ENCODE results near the gene PLS1. TPM values are rescaled to one million over a fixed set of nuclear protein-coding genes. Genes with fewer than 3 reads are reported as not detected.
"Not testable (repeated sequence)": the region's sequence is repeated elsewhere in the genome, so short reads cannot be mapped to it uniquely, and the experiment has no call there.

Gene PLS1, protein sequence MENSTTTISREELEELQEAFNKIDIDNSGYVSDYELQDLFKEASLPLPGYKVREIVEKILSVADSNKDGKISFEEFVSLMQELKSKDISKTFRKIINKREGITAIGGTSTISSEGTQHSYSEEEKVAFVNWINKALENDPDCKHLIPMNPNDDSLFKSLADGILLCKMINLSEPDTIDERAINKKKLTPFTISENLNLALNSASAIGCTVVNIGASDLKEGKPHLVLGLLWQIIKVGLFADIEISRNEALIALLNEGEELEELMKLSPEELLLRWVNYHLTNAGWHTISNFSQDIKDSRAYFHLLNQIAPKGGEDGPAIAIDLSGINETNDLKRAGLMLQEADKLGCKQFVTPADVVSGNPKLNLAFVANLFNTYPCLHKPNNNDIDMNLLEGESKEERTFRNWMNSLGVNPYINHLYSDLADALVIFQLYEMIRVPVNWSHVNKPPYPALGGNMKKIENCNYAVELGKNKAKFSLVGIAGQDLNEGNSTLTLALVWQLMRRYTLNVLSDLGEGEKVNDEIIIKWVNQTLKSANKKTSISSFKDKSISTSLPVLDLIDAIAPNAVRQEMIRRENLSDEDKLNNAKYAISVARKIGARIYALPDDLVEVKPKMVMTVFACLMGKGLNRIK
- total RNA-seq (2014; rRNA removed; shearing (Covaris generic)) (4.0 and 5.6 TPM in 2 replicates), total RNA-seq (2022) (5.4 and 7.2 TPM in 2 replicates), Bru-seq, nascent RNA (percentile 51 among the genes with signal in this experiment), BruChase-seq, experiment 1, labeled RNA remaining after a 6-hour chase (percentile 45 among the genes with signal in this experiment), BruChase-seq, experiment 2, labeled RNA remaining after a 2-hour chase (percentile 46 among the genes with signal in this experiment)
- long read RNA-seq, transcript PLS1-202 (16 exons, 3,706 nt): major isoform, 17 of 24 reads
- long read RNA-seq, partial matches to known transcripts: 2 of 24 reads
- long read RNA-seq, other reads (novel, unspliced or antisense): 5 of 24 reads

DNA sequence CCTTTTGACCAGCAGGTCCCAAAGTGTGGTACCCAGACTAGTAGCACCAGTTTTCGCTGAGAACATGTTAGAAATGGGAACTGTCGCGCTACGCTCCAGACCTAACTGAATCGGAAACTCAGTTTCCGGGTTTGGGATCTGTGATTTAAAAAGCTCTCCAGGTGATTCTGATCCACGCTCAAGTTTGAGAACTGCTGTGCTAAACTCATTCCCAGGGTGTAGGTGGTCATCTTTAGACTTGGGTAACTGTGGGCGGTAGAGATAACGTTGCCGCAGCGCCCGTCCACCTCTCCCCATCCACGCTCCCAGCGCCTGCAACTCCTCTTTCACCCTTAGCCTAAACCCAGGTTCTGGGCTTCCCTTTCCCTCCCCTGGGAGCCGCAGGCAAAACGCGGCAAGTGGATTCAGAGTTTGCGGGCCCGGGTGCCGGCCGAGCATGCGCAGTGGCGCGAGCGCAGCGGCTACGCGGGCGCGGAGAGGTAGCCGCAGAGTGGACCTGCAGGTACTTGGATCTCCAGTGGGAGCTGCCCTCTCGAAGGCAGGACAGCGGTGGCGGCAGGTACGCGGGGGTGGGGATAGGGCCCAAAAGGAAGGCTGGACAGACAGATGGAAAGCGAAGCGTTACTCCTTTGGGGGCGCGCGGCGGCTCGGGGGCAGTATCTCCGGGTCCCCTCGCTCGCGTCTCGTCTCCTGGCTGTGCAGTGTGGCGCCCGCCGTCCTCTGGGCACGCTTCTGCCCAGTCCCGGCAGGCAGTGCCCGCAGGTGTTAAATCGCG lies at the start of gene PLS1:
TSS of gene PLS1 (plus strand) at position 443 of the 775 bp plus-strand sequence. CDS start 67,845 bp downstream, outside the sequence.
- intact Hi-C loops (cut with micrococcal nuclease; ENCODE audit: unreplicated experiment): loop anchor here (1.0 to 10.0 kb wide), 3 partner anchors 18 to 1379 kb away; partner anchors contain the start of genes ATR, DIPK2A and TRPC1
- peak within 1 kb of the TSS; percentile 75 for H3K4me2 ChIP-seq (ENCODE audit: low read length)
- no peaks in the 10 kb centered on the region for H3K9me3 ChIP-seq (ENCODE audit: low read length)
- H3K36me3 ChIP-seq (ENCODE audit: insufficient read depth, low read length): no peaks in the 10 kb centered on the region
- TF ChIP-seq EZH2phosphoT487 (IDR thresholded peaks at IDR 0.05; ENCODE audit: borderline replicate concordance, low read depth, low read length): no peak
- TF ChIP-seq, protein P1, sequence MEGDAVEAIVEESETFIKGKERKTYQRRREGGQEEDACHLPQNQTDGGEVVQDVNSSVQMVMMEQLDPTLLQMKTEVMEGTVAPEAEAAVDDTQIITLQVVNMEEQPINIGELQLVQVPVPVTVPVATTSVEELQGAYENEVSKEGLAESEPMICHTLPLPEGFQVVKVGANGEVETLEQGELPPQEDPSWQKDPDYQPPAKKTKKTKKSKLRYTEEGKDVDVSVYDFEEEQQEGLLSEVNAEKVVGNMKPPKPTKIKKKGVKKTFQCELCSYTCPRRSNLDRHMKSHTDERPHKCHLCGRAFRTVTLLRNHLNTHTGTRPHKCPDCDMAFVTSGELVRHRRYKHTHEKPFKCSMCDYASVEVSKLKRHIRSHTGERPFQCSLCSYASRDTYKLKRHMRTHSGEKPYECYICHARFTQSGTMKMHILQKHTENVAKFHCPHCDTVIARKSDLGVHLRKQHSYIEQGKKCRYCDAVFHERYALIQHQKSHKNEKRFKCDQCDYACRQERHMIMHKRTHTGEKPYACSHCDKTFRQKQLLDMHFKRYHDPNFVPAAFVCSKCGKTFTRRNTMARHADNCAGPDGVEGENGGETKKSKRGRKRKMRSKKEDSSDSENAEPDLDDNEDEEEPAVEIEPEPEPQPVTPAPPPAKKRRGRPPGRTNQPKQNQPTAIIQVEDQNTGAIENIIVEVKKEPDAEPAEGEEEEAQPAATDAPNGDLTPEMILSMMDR (conservative IDR thresholded peaks at IDR 0.05; ENCODE audit: low read length): no peak
- BruUV-seq (replicated peaks): no TSS peak
- peaks cover 21% of the 10 kb centered on the region for H3K4me1 ChIP-seq (ENCODE audit: insufficient read depth, low read length, poor library complexity, severe bottlenecking)
- CTCF ChIA-PET (ENCODE audit: unreplicated experiment): no interaction called here
- peak within 1 kb of the TSS; percentile 83 for H3K4me3 ChIP-seq (ENCODE audit: low read depth, low read length, poor library complexity, severe bottlenecking)
- no peaks in the 10 kb centered on the region for H3K79me2 ChIP-seq (ENCODE audit: insufficient read depth, low read depth, low read length)
- POLR2A ChIA-PET: interaction anchor here (0.7 to 5.3 kb wide), 4 partner anchors 13 to 24 kb away, joined by 3 to 24 read pairs (median 5); partner anchors contain the start of gene ATR
- H4K20me1 ChIP-seq (ENCODE audit: insufficient read depth, low read length): no peaks in the 10 kb centered on the region
- H3K9me2 ChIP-seq (ENCODE audit: insufficient read depth, low read length): no peaks in the 10 kb centered on the region
- peak within 1 kb of the TSS; percentile 94 for H2AFZ ChIP-seq (ENCODE audit: low read length)
- peak; percentile 89 for DNase-seq (ENCODE audit: low spot score)
- H3K27ac ChIP-seq (ENCODE audit: low read depth, low read length, poor library complexity, severe bottlenecking): peak within 1 kb of the TSS; percentile 9

DNA sequence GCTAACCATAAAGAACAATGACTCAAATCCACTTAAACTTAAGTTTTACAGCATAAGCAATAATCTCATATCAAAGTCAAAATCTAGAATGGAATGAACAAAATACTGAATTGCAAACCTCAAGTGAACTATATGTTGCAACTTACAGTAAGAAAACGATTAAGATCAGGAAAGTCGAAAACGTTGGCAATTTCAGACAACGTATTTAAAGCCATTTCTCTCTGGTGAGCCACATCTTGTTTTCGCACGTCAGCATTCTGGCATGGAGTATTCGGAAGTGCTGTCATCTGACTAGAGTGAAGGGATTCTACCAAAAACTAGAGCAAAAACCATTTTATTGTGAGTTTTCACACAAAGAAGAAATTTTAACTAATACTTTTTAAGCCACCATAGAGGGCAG lies 46.2 kb upstream of the PLS1 start:
- POLR2A ChIA-PET: no interaction called here
- no peaks in the 10 kb centered on the region; the same call in 1 of the 2 replicates for H3K79me2 ChIP-seq (ENCODE audit: insufficient read depth, low read depth, low read length)
- 0 out of 2 replicates have a peak, but pooled peaks cover 4% of the 10 kb centered on the region for H3K9me3 ChIP-seq (ENCODE audit: low read length)
- CTCF ChIA-PET (ENCODE audit: unreplicated experiment): no interaction called here
- TF ChIP-seq, protein P1 (conservative IDR thresholded peaks at IDR 0.05; ENCODE audit: low read length): no peak
- TF ChIP-seq EZH2phosphoT487 (IDR thresholded peaks at IDR 0.05; ENCODE audit: borderline replicate concordance, low read depth, low read length): no peak
- H3K4me1 ChIP-seq (ENCODE audit: insufficient read depth, low read length, poor library complexity, severe bottlenecking): no peaks in the 10 kb centered on the region
- H3K4me3 ChIP-seq (ENCODE audit: low read depth, low read length, poor library complexity, severe bottlenecking): no peak overlapping the region
- no TSS peak for BruUV-seq (replicated peaks)
- peaks cover 6% of the 10 kb centered on the region; the same call in 1 of the 2 replicates for H4K20me1 ChIP-seq (ENCODE audit: insufficient read depth, low read length)
- peaks cover 97% of the 10 kb centered on the region for H3K36me3 ChIP-seq (ENCODE audit: insufficient read depth, low read length)
- no peaks in the 10 kb centered on the region for H3K9me2 ChIP-seq (ENCODE audit: insufficient read depth, low read length)
- no peak for DNase-seq (ENCODE audit: low spot score)
- H3K4me2 ChIP-seq (ENCODE audit: low read length): no peak overlapping the region
- no peak overlapping the region for H2AFZ ChIP-seq (ENCODE audit: low read length)
- no peak overlapping the region for H3K27ac ChIP-seq (ENCODE audit: low read depth, low read length, poor library complexity, severe bottlenecking)
- intact Hi-C loops (cut with micrococcal nuclease; ENCODE audit: unreplicated experiment): no loop called here

DNA sequence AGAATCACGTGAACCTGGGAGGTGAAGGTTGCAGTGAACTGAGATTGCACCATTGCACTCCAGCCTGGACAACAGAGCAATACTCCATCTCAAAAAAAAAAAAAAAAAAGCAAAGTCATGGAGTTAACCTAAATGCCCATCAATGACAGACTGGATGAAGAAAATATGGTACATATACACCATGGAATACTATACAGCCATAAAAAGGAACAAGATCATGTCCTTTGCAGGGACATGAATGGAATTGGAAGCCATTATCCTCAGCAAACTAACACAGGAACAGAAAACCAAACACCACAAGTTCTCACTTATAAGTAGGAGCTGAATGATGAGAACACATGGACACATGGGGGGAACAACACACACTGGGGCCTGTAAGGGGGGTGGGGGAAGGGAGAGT lies 43.6 kb upstream of the PLS1 start:
- H3K27ac ChIP-seq (ENCODE audit: low read depth, low read length, poor library complexity, severe bottlenecking); intact Hi-C loops (cut with micrococcal nuclease; ENCODE audit: unreplicated experiment); H2AFZ ChIP-seq (ENCODE audit: low read length); H3K79me2 ChIP-seq (ENCODE audit: insufficient read depth, low read depth, low read length); CTCF ChIA-PET (ENCODE audit: unreplicated experiment); H3K4me2 ChIP-seq (ENCODE audit: low read length); DNase-seq (ENCODE audit: low spot score); BruUV-seq (replicated peaks); H3K9me3 ChIP-seq (ENCODE audit: low read length); H3K9me2 ChIP-seq (ENCODE audit: insufficient read depth, low read length); H3K4me3 ChIP-seq (ENCODE audit: low read depth, low read length, poor library complexity, severe bottlenecking); H3K4me1 ChIP-seq (ENCODE audit: insufficient read depth, low read length, poor library complexity, severe bottlenecking); H4K20me1 ChIP-seq (ENCODE audit: insufficient read depth, low read length): not testable (repeated sequence)
- POLR2A ChIA-PET: interaction anchor here (0.7 kb wide), 2 partner anchors 10 to 104 kb away, joined by 4 read pairs; no protein-coding TSS in a partner anchor
- peaks cover 97% of the 10 kb centered on the region for H3K36me3 ChIP-seq (ENCODE audit: insufficient read depth, low read length)

All from OCI-LY7 (cell line).